ENCODE data around the gene GCN1.

The GCN1 gene

DNA sequence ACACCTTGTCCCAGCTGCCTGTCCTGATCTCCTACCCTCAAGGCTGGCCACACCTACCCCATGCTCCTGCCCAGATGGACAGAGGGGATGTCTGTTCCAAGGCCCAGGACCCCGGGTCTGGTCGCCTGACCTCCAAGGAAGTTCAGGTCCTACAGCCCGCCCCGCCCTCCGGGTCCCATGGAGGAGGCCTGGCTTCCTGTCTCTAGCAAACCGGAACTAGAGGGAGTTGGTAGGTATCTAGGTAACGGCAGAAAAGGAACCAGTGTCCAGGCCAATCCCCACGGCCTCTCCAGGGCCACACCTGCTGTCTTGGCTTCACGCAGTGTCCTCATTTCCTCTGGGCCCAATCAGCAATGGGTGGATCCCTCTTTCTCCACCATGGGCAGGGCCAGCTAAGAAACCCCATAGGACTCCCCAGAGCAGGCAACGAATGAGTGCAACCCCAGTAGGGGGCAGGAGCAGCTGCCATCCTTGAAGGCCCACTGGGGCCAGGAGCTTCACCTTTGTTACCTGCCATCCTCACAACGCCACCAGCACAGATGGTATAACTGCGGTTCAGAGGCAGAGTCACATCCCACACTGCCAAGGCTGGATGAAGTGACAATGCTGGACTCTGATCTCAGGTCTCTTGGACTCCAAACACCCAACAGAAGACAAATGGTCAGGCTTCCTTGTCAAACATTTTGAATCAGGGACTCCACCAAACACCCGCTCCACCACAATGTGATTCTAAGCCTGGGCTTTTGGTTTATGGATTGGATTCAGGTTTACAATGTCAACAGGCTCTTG, 31.5 kb upstream of the GCN1 start:
- no peak overlapping the region for H2AFZ ChIP-seq
- H3K9me3 ChIP-seq (ENCODE audit: control insufficient read depth, low read length) = no peaks in the 10 kb centered on the region
- H3K79me2 ChIP-seq = peaks cover 42% of the 10 kb centered on the region
- H3K36me3 ChIP-seq (ENCODE audit: control insufficient read depth, insufficient read depth, low read length) = no peaks in the 10 kb centered on the region
- no peak overlapping the region for H3K27ac ChIP-seq
- TF ChIP-seq, protein P1, sequence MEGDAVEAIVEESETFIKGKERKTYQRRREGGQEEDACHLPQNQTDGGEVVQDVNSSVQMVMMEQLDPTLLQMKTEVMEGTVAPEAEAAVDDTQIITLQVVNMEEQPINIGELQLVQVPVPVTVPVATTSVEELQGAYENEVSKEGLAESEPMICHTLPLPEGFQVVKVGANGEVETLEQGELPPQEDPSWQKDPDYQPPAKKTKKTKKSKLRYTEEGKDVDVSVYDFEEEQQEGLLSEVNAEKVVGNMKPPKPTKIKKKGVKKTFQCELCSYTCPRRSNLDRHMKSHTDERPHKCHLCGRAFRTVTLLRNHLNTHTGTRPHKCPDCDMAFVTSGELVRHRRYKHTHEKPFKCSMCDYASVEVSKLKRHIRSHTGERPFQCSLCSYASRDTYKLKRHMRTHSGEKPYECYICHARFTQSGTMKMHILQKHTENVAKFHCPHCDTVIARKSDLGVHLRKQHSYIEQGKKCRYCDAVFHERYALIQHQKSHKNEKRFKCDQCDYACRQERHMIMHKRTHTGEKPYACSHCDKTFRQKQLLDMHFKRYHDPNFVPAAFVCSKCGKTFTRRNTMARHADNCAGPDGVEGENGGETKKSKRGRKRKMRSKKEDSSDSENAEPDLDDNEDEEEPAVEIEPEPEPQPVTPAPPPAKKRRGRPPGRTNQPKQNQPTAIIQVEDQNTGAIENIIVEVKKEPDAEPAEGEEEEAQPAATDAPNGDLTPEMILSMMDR (IDR thresholded peaks at IDR 0.05) = no peak
- H3K9ac ChIP-seq = no peak overlapping the region
- peaks cover 31% of the 10 kb centered on the region for H3K4me1 ChIP-seq
- H3K27me3 ChIP-seq (ENCODE audit: control insufficient read depth, insufficient read depth, low read length) = no peaks in the 10 kb centered on the region
- no peak overlapping the region for H3K4me3 ChIP-seq (ENCODE audit: low read depth, low read length)
- no peak overlapping the region for H3K4me2 ChIP-seq (ENCODE audit: low read length)

DNA sequence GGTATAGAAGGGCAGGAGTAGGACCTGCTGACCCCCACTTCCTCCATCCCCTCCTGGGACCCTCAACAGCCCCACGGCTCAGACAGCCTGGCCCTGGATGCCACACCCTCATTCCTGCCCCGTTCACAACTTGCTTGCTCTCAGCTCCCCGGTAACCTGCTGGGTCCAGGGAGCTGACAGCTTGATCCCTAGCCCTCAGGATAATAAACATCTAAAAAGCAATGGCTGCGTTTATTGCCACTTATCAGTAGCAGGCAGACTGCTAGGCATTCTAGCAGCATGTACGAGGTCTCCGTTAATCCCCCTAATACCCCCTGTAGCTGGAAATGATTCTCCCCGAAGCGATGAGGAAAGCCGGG, 30.7 kb upstream of the GCN1 start:
- H3K4me1 ChIP-seq = peaks cover 22% of the 10 kb centered on the region
- H3K9ac ChIP-seq = no peak overlapping the region
- no peak overlapping the region for H3K4me2 ChIP-seq (ENCODE audit: low read length)
- no peak overlapping the region for H3K27ac ChIP-seq
- no peak overlapping the region for H3K4me3 ChIP-seq (ENCODE audit: low read depth, low read length)
- H3K36me3 ChIP-seq (ENCODE audit: control insufficient read depth, insufficient read depth, low read length) = no peaks in the 10 kb centered on the region
- no peak overlapping the region for H2AFZ ChIP-seq
- H3K79me2 ChIP-seq = peaks cover 44% of the 10 kb centered on the region
- TF ChIP-seq, protein P1 (IDR thresholded peaks at IDR 0.05) = no peak
- no peaks in the 10 kb centered on the region for H3K27me3 ChIP-seq (ENCODE audit: control insufficient read depth, insufficient read depth, low read length)
- no peaks in the 10 kb centered on the region for H3K9me3 ChIP-seq (ENCODE audit: control insufficient read depth, low read length)

DNA sequence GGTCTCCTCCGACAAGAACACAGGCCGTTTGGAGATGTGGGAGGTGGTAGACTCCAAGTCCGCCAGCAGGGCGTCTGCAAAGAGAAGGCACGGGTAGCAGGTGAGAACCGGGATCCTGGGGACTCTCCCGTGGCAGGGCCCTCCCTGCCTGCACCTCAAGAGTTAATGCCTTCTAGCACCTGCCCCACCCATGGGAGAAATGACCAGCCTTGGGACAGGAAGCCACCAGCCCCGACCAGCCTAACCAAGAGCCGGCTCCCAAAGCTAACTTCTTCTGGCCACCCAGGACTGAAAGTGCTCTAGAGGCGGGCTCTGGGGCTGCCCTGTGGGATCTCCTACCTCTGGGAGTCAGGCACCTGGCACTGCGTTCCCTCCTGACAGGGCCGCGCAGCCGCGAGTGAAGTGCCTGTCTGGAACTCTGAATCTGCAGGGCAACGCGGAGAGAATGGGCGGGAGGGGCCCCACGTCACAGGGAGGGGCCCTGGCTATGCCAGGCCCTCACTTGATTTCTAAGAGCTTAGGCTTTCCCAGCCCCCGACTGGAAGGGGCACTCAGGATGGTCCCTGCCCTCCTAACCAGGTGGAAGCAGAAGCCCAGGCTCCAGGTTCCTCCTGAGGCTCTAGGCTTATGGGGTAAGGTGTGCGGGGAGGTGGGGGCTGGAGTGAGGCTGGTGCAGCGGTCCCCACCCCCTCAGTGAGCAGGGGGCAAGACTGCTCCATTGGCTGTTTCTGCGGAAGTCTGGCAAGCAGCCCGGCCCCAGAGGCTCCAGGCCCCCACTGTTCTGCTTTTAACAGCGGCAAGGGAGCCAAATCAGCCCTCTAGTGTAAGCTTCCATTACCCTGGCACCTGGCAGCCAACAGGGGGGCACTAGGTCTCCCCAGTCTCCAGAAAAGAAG, 30.0 kb upstream of the GCN1 start:
- no peaks in the 10 kb centered on the region for H3K9me3 ChIP-seq (ENCODE audit: control insufficient read depth, low read length)
- no peak overlapping the region for H3K27ac ChIP-seq
- peaks cover 43% of the 10 kb centered on the region for H3K79me2 ChIP-seq
- H2AFZ ChIP-seq = no peak overlapping the region
- H3K27me3 ChIP-seq (ENCODE audit: control insufficient read depth, insufficient read depth, low read length) = no peaks in the 10 kb centered on the region
- no peaks in the 10 kb centered on the region for H3K36me3 ChIP-seq (ENCODE audit: control insufficient read depth, insufficient read depth, low read length)
- peaks cover 16% of the 10 kb centered on the region for H3K4me1 ChIP-seq
- no peak overlapping the region for H3K4me2 ChIP-seq (ENCODE audit: low read length)
- no peak overlapping the region for H3K4me3 ChIP-seq (ENCODE audit: low read depth, low read length)
- TF ChIP-seq, protein P1 (IDR thresholded peaks at IDR 0.05) = no peak
- H3K9ac ChIP-seq = no peak overlapping the region

DNA sequence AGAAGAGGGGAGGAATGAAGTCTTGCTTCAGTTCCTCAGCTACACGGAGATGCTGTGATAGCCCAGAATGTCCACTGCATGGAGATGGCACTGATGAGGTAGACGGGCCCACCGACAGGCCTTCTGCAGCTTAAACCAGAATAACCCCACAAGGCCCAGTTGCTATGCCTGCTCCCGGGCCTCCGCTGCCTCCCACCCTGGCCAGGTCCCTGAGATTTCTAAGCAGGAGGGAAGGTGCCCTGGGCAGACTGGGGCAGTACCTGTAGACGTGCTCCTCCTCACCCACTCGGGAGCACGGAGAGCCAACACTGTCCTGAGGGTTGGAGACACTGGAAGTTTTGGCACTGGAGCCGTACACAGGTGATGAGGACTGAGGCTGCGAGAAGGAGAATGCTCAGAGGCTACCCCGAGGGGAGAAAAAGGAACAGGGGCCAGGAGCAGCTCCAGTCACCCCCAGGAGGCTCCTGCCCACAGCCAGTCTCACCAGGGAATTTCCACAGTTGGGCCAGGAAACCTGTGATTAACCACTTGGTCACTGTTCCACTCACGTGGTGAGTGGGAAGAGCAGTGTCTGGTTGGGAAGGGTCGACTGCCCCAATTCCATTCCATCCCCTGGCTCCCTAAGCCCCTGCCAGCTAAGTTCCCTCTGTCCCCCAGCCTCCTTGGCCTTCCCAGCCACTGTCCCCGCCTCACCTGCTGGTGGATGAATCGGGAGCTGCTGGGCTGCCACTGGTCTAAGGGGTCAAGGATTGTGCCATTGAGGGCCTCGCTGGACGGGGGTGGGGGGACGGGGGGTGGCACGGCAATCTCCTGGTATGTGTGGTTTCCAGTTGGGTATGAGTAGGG, 29.2 kb upstream of the GCN1 start:
- Histone ChIP-seq H3K27me3 (ENCODE audit: control insufficient read depth, insufficient read depth, low read length) (no peaks in the 10 kb centered on the region), H3K79me2 (peaks cover 43% of the 10 kb centered on the region), H3K9me3 (ENCODE audit: control insufficient read depth, low read length) (no peaks in the 10 kb centered on the region), H3K4me2 (ENCODE audit: low read length) (no peak overlapping the region), H3K4me1 (peaks cover 7% of the 10 kb centered on the region), H3K36me3 (ENCODE audit: control insufficient read depth, insufficient read depth, low read length) (no peaks in the 10 kb centered on the region), H3K4me3 (ENCODE audit: low read depth, low read length) (no peak overlapping the region), H3K27ac (no peak overlapping the region), H2AFZ (no peak overlapping the region), H3K9ac (no peak overlapping the region)
- TF ChIP-seq, protein P1 (IDR thresholded peaks at IDR 0.05) = no peak

Data from parathyroid adenoma (tissue), 2 donors.